ENCODE results near the gene NOC3L.

DNA sequence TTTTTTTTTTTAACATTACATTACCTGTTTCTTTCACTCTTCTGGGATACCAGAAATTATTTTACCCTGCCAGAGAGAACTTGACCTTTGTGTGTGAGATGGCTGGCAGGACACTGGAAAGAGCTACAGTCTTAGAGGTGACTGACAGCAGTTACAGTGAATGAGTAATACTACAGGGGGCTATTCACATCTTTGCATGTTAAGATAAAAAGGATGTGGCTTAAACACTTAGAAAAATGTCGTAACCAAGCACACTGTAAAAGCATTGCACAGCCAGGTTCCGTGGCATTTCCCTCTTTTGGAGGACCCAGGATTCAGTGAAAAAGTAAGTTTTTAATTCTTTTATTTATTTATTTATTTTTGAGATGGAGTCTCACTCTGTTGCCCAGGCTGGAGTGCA, 20.8 kb upstream of the NOC3L start:
- TF ChIP-seq, protein P1, sequence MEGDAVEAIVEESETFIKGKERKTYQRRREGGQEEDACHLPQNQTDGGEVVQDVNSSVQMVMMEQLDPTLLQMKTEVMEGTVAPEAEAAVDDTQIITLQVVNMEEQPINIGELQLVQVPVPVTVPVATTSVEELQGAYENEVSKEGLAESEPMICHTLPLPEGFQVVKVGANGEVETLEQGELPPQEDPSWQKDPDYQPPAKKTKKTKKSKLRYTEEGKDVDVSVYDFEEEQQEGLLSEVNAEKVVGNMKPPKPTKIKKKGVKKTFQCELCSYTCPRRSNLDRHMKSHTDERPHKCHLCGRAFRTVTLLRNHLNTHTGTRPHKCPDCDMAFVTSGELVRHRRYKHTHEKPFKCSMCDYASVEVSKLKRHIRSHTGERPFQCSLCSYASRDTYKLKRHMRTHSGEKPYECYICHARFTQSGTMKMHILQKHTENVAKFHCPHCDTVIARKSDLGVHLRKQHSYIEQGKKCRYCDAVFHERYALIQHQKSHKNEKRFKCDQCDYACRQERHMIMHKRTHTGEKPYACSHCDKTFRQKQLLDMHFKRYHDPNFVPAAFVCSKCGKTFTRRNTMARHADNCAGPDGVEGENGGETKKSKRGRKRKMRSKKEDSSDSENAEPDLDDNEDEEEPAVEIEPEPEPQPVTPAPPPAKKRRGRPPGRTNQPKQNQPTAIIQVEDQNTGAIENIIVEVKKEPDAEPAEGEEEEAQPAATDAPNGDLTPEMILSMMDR (IDR thresholded peaks at IDR 0.05; ENCODE audit: low read length) = no peak
- no peak for TF ChIP-seq EZH2phosphoT487 (IDR thresholded peaks at IDR 0.05; ENCODE audit: low read length)
- TF ChIP-seq EZH2 (optimal IDR thresholded peaks at IDR 0.05; ENCODE audit: low read depth, low read length) = no peak
